Mesendoderm (in vitro differentiated cells): ENCODE measurements around the gene PRG3.

Experiments
- DNase-seq: peaks from one replicate; pipeline ENCODE4 v3.0.0; 2013
- H2AK5ac ChIP-seq: 2 replicates; pipeline ENCODE4 v1.6.1; 2013; ENCODE audit warnings: low read length, inconsistent platforms
- H2BK120ac ChIP-seq: 2 replicates; pipeline ENCODE4 v1.6.1; 2013; ENCODE audit warnings: low read depth, mild to moderate bottlenecking, low read length, moderate library complexity, mixed read lengths
- H2BK15ac ChIP-seq: replicated peaks from 2 replicates; pipeline ENCODE4 v1.6.1; 2013; ENCODE audit warnings: low read depth, mild to moderate bottlenecking, moderate library complexity
- H2BK5ac ChIP-seq: 2 replicates; pipeline ENCODE4 v1.6.1; 2013; ENCODE audit warnings: low read length, inconsistent platforms
- H3K18ac ChIP-seq: 2 replicates; pipeline ENCODE4 v1.6.1; 2013; ENCODE audit warnings: mild to moderate bottlenecking, low read length, mixed read lengths
- H3K23ac ChIP-seq: one replicate; pipeline ENCODE4 v1.6.1; 2013; ENCODE audit warnings: low read length
- H3K27ac ChIP-seq: 2 replicates; pipeline ENCODE4 v1.5.1; 2013; ENCODE audit warnings: low read depth, mild to moderate bottlenecking, inconsistent platforms, low read length, moderate library complexity
- H3K27me3 ChIP-seq: 2 replicates; pipeline ENCODE4 v1.6.1; 2013; ENCODE audit warnings: low read length, control low read depth, mild to moderate bottlenecking, inconsistent platforms; ENCODE audit not compliant: insufficient read depth, poor library complexity
- H3K36me3 ChIP-seq: 2 replicates; pipeline ENCODE4 v1.6.1; 2013; ENCODE audit warnings: low read length, inconsistent platforms; ENCODE audit not compliant: control insufficient read depth, insufficient read depth
- H3K4ac ChIP-seq: one replicate; pipeline ENCODE4 v1.6.1; 2013; ENCODE audit warnings: low read depth, mild to moderate bottlenecking, low read length, moderate library complexity
- H3K4me1 ChIP-seq: 2 replicates; pipeline ENCODE4 v1.6.1; 2013; ENCODE audit warnings: low read depth, low read length, inconsistent platforms; ENCODE audit not compliant: control insufficient read depth
- H3K4me2 ChIP-seq: 2 replicates; pipeline ENCODE4 v1.6.1; 2013; ENCODE audit warnings: low read length
- H3K4me3 ChIP-seq: 2 replicates; pipeline ENCODE4 v1.5.1; 2013; ENCODE audit warnings: mild to moderate bottlenecking, low read length
- H3K56ac ChIP-seq: one replicate; pipeline ENCODE4 v1.6.1; 2013; ENCODE audit warnings: low read length
- H3K79me1 ChIP-seq: 2 replicates; pipeline ENCODE4 v1.6.1; 2013; ENCODE audit warnings: low read length, inconsistent platforms
- H3K79me2 ChIP-seq: 2 replicates; pipeline ENCODE4 v1.6.1; 2013; ENCODE audit warnings: mild to moderate bottlenecking, low read length; ENCODE audit not compliant: control insufficient read depth, insufficient read depth
- H3K9ac ChIP-seq: 2 replicates; pipeline ENCODE4 v1.6.1; 2013; ENCODE audit warnings: low read length, inconsistent platforms
- H4K5ac ChIP-seq: one replicate; pipeline ENCODE4 v1.6.1; 2013; ENCODE audit warnings: low read length
- H4K8ac ChIP-seq: one replicate; pipeline ENCODE4 v1.6.1; 2013; ENCODE audit warnings: low read depth, mild to moderate bottlenecking, control low read depth, low read length, moderate library complexity
- WGBS: extraction: QIAGEN DNeasy Blood & Tissue Kit; methylation state at CpG from one replicate; pipeline ENCODE4 v1.1.7; 2013; ENCODE audit warnings: low lambda C conversion rate, missing lambda C conversion rate; ENCODE audit not compliant: insufficient coverage; ENCODE audit errors: extremely low coverage; 5-methylcytosine and 5-hydroxymethylcytosine counted together

The PRG3 gene

DNA sequence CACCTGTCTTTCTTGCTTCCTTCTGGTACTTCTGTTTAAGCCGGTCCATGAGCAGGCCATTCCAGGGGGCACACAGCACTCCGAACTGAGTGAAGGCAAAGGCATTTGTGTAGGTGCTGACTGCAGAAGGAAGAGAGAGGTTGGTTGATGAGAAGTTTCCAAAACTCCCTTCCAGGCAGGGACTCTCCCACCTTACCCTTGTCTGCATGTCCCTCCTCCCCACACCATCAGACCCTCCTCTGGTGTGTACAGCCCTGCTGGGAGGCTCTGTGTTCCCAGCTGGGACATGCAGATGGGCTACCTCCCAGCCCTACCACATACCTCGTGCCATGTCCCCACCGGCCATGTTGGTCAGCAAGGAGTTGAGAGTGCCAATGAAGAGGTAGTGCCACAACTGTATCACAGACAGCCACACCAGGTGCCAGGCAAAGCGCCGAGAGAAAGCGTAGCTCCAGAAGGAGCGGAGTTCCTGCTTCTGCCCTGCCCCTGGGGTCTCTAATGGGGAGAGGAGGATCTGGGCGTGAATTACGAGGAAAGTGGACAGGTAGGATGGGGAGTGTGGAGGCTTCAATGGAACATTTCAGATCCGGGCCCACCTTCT is 33.8 kb upstream of the PRG3 start:
- no peak for DNase-seq
- Histone ChIP-seq H2BK15ac (no peak overlapping the region), H3K27me3 (no peaks in the 10 kb centered on the region), H4K5ac (no peak overlapping the region), H2AK5ac (no peak overlapping the region), H3K23ac (no peak overlapping the region), H3K4me2 (no peak overlapping the region), H3K4me1 (no peaks in the 10 kb centered on the region), H3K36me3 (peaks cover 13% of the 10 kb centered on the region), H3K79me2 (no peaks in the 10 kb centered on the region), H3K27ac (no peak overlapping the region), H2BK120ac (no peak overlapping the region), H3K56ac (no peak overlapping the region), H3K4ac (no peak overlapping the region), H3K79me1 (no peaks in the 10 kb centered on the region), H2BK5ac (no peak overlapping the region), H3K4me3 (no peak overlapping the region), H3K9ac (no peak overlapping the region), H3K18ac (no peak overlapping the region), H4K8ac (no peak overlapping the region)
- WGBS = no CpG with 5 or more reads among the region's 11 CpGs

DNA sequence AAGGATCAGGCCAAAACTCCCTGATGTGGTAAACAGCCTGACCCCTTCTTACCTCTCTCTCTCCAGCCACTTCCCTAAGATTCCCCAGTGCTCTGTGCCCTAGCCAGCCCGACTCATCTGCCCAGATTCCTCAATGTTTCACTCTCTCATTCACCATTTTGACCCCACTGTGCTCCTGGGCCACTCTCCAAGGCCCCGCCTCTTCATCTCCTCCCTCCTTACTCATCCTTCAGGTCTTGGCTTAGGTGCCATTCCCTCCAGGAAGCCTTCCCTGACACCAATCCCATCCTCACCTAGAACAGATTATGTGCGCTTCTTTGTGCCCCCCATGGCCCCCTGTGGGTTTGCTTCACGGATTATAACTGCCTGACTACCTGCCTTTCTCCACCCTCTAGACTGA is 32.7 kb upstream of the PRG3 start:
- Histone ChIP-seq H3K27ac (no peak overlapping the region), H4K5ac (no peak overlapping the region), H3K79me2 (no peaks in the 10 kb centered on the region), H3K4me1 (no peaks in the 10 kb centered on the region), H3K36me3 (peaks cover 13% of the 10 kb centered on the region), H3K4me3 (no peak overlapping the region), H3K23ac (no peak overlapping the region), H2BK5ac (no peak overlapping the region), H2AK5ac (no peak overlapping the region), H3K56ac (no peak overlapping the region), H3K79me1 (no peaks in the 10 kb centered on the region), H3K27me3 (no peaks in the 10 kb centered on the region), H4K8ac (no peak overlapping the region), H3K18ac (no peak overlapping the region), H2BK120ac (no peak overlapping the region), H3K4me2 (no peak overlapping the region), H3K9ac (no peak overlapping the region), H3K4ac (no peak overlapping the region), H2BK15ac (no peak overlapping the region)
- no peak for DNase-seq
- WGBS = no CpG with 5 or more reads among the region's 4 CpGs

DNA sequence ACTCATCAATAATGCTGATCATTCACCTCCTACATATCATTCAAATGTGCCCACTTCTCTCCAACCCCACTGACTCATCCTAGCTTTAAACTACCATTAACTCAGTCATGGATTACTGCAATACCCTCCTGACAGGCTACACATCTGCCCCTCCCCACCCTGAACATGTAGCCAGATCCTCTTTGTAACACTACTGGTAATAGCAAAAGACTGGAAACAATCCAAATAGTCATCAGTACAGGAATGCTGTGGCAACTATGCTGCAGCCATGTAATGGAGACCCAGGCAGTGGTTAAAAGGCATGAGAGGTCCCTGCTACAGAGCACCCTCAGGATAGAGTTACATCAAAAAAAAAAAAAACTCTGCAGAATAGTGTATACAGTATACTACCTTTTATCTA is 29.3 kb upstream of the PRG3 start:
- Histone ChIP-seq H3K79me1 (no peaks in the 10 kb centered on the region), H2AK5ac (no peak overlapping the region), H2BK120ac (no peak overlapping the region), H3K36me3 (peaks cover 5% of the 10 kb centered on the region), H3K18ac (no peak overlapping the region), H3K23ac (no peak overlapping the region), H4K8ac (no peak overlapping the region), H3K27ac (no peak overlapping the region), H3K79me2 (no peaks in the 10 kb centered on the region), H3K4me1 (no peaks in the 10 kb centered on the region), H3K9ac (no peak overlapping the region), H3K4ac (no peak overlapping the region), H2BK15ac (no peak overlapping the region), H3K56ac (no peak overlapping the region), H2BK5ac (no peak overlapping the region), H3K4me2 (no peak overlapping the region), H3K4me3 (no peak overlapping the region), H4K5ac (no peak overlapping the region), H3K27me3 (no peaks in the 10 kb centered on the region)
- DNase-seq = no peak

DNA sequence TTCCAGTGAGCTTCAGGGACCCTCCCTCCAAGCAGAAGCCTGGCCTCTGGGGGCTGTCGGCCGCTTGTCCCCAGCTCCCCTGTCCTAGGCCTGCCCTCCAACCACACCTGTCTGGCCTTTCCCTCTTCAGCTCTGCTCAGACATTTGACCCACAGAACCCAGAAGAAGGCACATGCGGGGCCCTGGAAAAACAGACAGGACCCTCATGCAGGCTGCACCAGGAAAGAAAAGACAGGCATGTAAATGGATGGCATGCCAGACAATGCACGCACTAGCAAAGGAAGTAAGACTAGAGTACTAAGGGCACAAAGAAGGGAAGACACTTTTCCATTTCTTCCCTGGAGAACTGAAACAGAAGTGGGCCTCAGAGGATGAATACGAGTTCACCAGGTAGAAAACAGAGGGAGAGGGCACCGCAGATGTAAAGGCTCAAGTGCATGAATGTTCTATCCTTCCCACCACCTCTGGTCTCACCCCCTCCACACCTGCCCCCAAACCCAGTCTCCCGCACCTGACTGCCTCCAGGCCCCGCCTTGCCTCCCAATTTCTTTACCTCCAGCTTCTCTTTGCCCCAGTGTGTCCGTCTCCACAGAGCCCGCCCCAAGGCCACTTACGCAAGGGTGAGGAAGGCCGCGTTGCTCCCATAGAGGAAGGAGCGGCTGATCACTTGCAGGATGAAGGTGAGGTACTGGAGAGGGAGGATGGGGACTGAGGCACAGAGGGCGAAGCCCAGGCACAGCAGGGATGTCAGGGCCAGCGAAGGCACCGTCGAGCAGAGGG is 28.6 kb upstream of the PRG3 start:
- no peaks in the 10 kb centered on the region for H3K27me3 ChIP-seq
- H2BK15ac ChIP-seq = no peak overlapping the region
- no peak overlapping the region for H3K18ac ChIP-seq
- H3K4ac ChIP-seq = no peak overlapping the region
- no peak overlapping the region for H2BK120ac ChIP-seq
- H2BK5ac ChIP-seq = no peak overlapping the region
- no peak for DNase-seq
- no peak overlapping the region for H4K5ac ChIP-seq
- H3K27ac ChIP-seq = no peak overlapping the region
- no peak overlapping the region for H3K4me3 ChIP-seq
- H4K8ac ChIP-seq = no peak overlapping the region
- H3K56ac ChIP-seq = no peak overlapping the region
- H3K79me2 ChIP-seq = no peaks in the 10 kb centered on the region
- no peaks in the 10 kb centered on the region for H3K79me1 ChIP-seq
- no peaks in the 10 kb centered on the region for H3K36me3 ChIP-seq
- H3K9ac ChIP-seq = no peak overlapping the region
- H3K4me2 ChIP-seq = no peak overlapping the region
- H2AK5ac ChIP-seq = no peak overlapping the region
- H3K23ac ChIP-seq = no peak overlapping the region
- no peaks in the 10 kb centered on the region for H3K4me1 ChIP-seq
- no CpG with 5 or more reads among the region's 18 CpGs for WGBS

DNA sequence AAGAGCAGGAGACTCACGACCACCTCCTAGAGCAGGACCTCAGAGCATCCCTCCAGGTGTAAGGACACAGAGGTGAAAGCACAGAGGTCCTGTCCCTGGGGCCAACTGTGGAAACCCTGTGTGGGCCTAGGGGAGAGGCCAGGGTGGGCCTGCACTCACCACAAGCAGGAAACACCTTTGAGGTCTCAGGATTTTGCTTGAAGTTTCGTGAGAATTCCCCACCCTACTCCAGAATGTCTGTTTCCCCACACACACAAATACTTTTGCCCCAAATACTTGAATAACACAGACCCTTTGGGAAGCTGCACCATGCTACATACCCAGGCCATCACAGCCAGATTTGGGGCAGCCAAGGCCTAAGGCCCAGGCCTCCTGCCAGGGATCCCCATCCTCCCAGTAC is 27.8 kb upstream of the PRG3 start:
- Histone ChIP-seq H3K27ac (no peak overlapping the region), H2AK5ac (no peak overlapping the region), H4K5ac (no peak overlapping the region), H3K79me2 (no peaks in the 10 kb centered on the region), H3K56ac (no peak overlapping the region), H2BK120ac (no peak overlapping the region), H3K4me1 (no peaks in the 10 kb centered on the region), H3K4me3 (no peak overlapping the region), H3K79me1 (no peaks in the 10 kb centered on the region), H3K18ac (no peak overlapping the region), H3K4me2 (no peak overlapping the region), H3K23ac (no peak overlapping the region), H3K9ac (no peak overlapping the region), H3K27me3 (no peaks in the 10 kb centered on the region), H4K8ac (no peak overlapping the region), H2BK15ac (no peak overlapping the region), H2BK5ac (no peak overlapping the region), H3K4ac (no peak overlapping the region), H3K36me3 (no peaks in the 10 kb centered on the region)
- DNase-seq = no peak
- WGBS = no CpG with 5 or more reads among the region's 2 CpGs
